ENCODE results near the gene NFYC.

Gene NFYC

DNA sequence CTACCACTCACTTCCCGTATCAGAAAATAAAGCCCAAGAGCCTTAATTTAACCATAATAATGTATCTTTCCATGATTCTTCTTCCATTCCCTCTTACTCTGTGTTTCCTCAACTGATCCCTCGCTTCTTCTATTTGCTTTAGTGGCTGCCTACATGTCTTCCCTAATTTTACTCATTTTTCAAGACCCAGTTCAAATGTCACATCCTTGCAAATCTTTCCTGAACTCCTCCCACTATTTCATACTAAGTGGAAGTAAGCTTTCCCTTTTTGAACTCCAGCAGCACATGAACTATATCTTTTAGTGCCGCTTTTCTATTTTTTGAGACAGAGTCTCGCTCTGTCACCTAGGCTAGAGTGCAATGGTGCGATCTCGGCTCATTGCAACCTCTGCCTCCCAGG, 3.8 kb upstream of the NFYC start:
- no peak for ATAC-seq (ENCODE audit: insufficient read depth, low read depth)
- Histone ChIP-seq H3K79me2 (ENCODE audit: insufficient read depth, low read length) (peaks cover 33% of the 10 kb centered on the region), H3K36me3 (ENCODE audit: insufficient read depth, low read length) (peaks cover 13% of the 10 kb centered on the region)

DNA sequence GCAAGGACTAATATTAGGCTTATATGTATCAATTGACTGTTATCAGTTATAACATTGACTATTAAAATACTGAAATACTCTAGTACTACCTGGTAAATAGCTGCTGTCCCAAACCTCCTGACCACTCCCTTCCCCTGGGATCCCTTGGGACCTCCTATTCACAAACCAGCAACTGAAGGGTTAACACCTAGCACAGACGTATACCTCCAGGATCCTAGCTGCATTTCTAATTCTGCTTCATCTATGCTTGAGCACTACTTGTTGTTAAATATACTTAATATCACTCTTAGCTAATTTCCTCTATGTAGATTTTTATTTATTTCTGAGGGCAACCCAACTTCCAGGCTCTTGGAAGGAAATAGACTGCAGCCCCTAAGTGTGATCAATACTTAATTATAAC, 1.8 kb upstream of the NFYC start:
- DNase-seq: no peak
- H3K36me3 ChIP-seq (ENCODE audit: insufficient read depth, low read length): peaks cover 13% of the 10 kb centered on the region
- peaks cover 36% of the 10 kb centered on the region for H3K4me1 ChIP-seq (ENCODE audit: insufficient read depth, low read length)
- H3K27ac ChIP-seq (ENCODE audit: low read length): no peak overlapping the region
- no peaks in the 10 kb centered on the region for H3K9me3 ChIP-seq (ENCODE audit: insufficient read depth, low read length, severe bottlenecking)
- H4K20me1 ChIP-seq (ENCODE audit: insufficient read depth, low read length): peaks cover 13% of the 10 kb centered on the region; the same call in 1 of the 2 replicates
- no peak overlapping the region for H3K4me3 ChIP-seq (ENCODE audit: low read depth in 1 of 2, low read length in 2 of 2)
- 0 out of 2 replicates have a peak overlapping the region, but pooled peaks have one; percentile 72 for H3K4me2 ChIP-seq (ENCODE audit: insufficient read depth, low read length)
- TF ChIP-seq, protein P1, sequence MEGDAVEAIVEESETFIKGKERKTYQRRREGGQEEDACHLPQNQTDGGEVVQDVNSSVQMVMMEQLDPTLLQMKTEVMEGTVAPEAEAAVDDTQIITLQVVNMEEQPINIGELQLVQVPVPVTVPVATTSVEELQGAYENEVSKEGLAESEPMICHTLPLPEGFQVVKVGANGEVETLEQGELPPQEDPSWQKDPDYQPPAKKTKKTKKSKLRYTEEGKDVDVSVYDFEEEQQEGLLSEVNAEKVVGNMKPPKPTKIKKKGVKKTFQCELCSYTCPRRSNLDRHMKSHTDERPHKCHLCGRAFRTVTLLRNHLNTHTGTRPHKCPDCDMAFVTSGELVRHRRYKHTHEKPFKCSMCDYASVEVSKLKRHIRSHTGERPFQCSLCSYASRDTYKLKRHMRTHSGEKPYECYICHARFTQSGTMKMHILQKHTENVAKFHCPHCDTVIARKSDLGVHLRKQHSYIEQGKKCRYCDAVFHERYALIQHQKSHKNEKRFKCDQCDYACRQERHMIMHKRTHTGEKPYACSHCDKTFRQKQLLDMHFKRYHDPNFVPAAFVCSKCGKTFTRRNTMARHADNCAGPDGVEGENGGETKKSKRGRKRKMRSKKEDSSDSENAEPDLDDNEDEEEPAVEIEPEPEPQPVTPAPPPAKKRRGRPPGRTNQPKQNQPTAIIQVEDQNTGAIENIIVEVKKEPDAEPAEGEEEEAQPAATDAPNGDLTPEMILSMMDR (IDR thresholded peaks at IDR 0.05; ENCODE audit: borderline replicate concordance, extremely low read depth, low read length, poor library complexity, severe bottlenecking): no peak
- TF ChIP-seq EZH2 (IDR thresholded peaks at IDR 0.05; ENCODE audit: borderline replicate concordance, low read depth, low read length, severe bottlenecking): no peak
- H2AFZ ChIP-seq (ENCODE audit: low read depth, low read length): no peak overlapping the region
- H3K27me3 ChIP-seq (ENCODE audit: insufficient read depth, low read length, poor library complexity): no peaks in the 10 kb centered on the region
- ATAC-seq (ENCODE audit: insufficient read depth, low read depth): no peak
- no peak overlapping the region for H3K9ac ChIP-seq (ENCODE audit: low read depth, low read length)
- H3K79me2 ChIP-seq (ENCODE audit: insufficient read depth, low read length): peaks cover 54% of the 10 kb centered on the region

More for the DNA sequence above, 3.8 kb upstream of the NFYC start:
- H3K4me3 ChIP-seq (ENCODE audit: low read depth in 1 of 2, low read length in 2 of 2): no peak overlapping the region
- TF ChIP-seq EZH2 (IDR thresholded peaks at IDR 0.05; ENCODE audit: borderline replicate concordance, low read depth, low read length, severe bottlenecking): no peak
- TF ChIP-seq, protein P1 (IDR thresholded peaks at IDR 0.05; ENCODE audit: borderline replicate concordance, extremely low read depth, low read length, poor library complexity, severe bottlenecking): no peak
- H3K27ac ChIP-seq (ENCODE audit: low read length): no peak overlapping the region
- H3K4me1 ChIP-seq (ENCODE audit: insufficient read depth, low read length): peaks cover 19% of the 10 kb centered on the region
- no peaks in the 10 kb centered on the region for H3K27me3 ChIP-seq (ENCODE audit: insufficient read depth, low read length, poor library complexity)
- H3K9me3 ChIP-seq (ENCODE audit: insufficient read depth, low read length, severe bottlenecking): no peaks in the 10 kb centered on the region
- no peak overlapping the region for H2AFZ ChIP-seq (ENCODE audit: low read depth, low read length)
- no peak overlapping the region for H3K4me2 ChIP-seq (ENCODE audit: insufficient read depth, low read length)
- no peak for DNase-seq
- H3K9ac ChIP-seq (ENCODE audit: low read depth, low read length): no peak overlapping the region
- peaks cover 9% of the 10 kb centered on the region; the same call in 1 of the 2 replicates for H4K20me1 ChIP-seq (ENCODE audit: insufficient read depth, low read length)

DNA sequence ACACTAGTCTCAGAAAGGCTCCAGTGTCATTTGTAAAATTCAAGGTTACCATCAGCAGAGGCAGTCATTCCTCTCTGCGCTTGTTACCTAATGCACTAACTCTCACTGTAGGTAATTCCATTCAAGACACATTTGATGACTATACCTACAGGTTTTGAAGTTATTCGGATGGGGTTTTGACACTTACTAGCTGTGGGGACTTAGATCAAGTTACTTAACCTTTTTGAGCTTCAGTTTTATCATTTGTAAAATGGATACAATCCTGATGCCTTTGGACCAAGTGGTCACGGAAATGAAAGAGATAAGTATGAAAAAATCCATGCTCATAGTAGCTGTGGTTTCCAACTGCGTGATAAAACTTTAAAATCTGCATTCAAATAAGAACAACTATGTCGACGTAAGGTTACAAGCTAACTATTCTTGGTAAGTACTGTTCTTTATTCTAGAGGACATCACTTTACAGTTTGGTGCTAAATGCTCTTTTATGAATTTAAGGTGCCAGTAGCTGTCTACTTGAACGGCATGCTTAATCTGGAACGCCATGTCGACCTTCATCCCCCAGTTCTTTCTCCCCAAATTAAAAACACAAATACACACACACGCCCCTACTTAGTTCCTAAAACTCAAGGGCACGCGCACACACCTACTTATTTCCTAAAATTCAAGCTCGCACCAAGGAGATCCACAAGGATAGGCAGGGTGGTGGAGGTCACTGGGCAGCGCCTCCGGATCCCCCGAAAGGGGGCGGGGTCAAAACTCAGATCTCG, 550 bp upstream of the NFYC start:
- H3K27me3 ChIP-seq (ENCODE audit: insufficient read depth, low read length, poor library complexity): no peaks in the 10 kb centered on the region
- H3K4me2 ChIP-seq (ENCODE audit: insufficient read depth, low read length): peak overlapping the region; percentile 72
- H4K20me1 ChIP-seq (ENCODE audit: insufficient read depth, low read length): peaks cover 13% of the 10 kb centered on the region; the same call in 1 of the 2 replicates
- DNase-seq: no peak
- H3K36me3 ChIP-seq (ENCODE audit: insufficient read depth, low read length): peaks cover 13% of the 10 kb centered on the region
- no peak; the same call in 2 of the 3 replicates for ATAC-seq (ENCODE audit: insufficient read depth, low read depth)
- H3K9me3 ChIP-seq (ENCODE audit: insufficient read depth, low read length, severe bottlenecking): no peaks in the 10 kb centered on the region
- H3K9ac ChIP-seq (ENCODE audit: low read depth, low read length): peak overlapping the region; percentile 96
- peak overlapping the region; percentile 78 for H2AFZ ChIP-seq (ENCODE audit: low read depth, low read length)
- peak overlapping the region; percentile 93 for H3K27ac ChIP-seq (ENCODE audit: low read length)
- peak overlapping the region; percentile 47 to 67 for H3K4me3 ChIP-seq (ENCODE audit: low read depth in 1 of 2, low read length in 2 of 2)
- peaks cover 65% of the 10 kb centered on the region for H3K79me2 ChIP-seq (ENCODE audit: insufficient read depth, low read length)
- TF ChIP-seq, protein P1 (IDR thresholded peaks at IDR 0.05; ENCODE audit: borderline replicate concordance, extremely low read depth, low read length, poor library complexity, severe bottlenecking): no peak
- TF ChIP-seq EZH2 (IDR thresholded peaks at IDR 0.05; ENCODE audit: borderline replicate concordance, low read depth, low read length, severe bottlenecking): no peak
- peaks cover 36% of the 10 kb centered on the region for H3K4me1 ChIP-seq (ENCODE audit: insufficient read depth, low read length)

Measured in DND-41 (cell line).